GM23338 (cell line): ENCODE results near the gene GNG7. TPM values are rescaled to one million over a fixed set of nuclear protein-coding genes. Genes with fewer than 3 reads are reported as not detected.
"Not testable (repeated sequence)": the region's sequence is repeated elsewhere in the genome, so short reads cannot be mapped to it uniquely, and the experiment has no call there.

ENCODE experiments used
- ATAC-seq: fragments of 200-7000 bp; cut with Tn5 transposase; 3 replicates; pipeline ENCODE4 v1.9.1; 2020
- DNase-seq: peaks from one replicate; pipeline ENCODE4 v3.0.0-alpha.2; 2015; ENCODE audit warnings: low spot score
- H2AFZ ChIP-seq: fragments of 200-600 bp; sonication (generic); 2 replicates; pipeline ENCODE4 v1.8.0; 2016; ENCODE audit warnings: antibody characterized with exemption, mild to moderate bottlenecking, moderate library complexity
- H3F3A ChIP-seq: fragments of 200-600 bp; sonication (generic); replicated peaks from 2 replicates; pipeline ENCODE4 v1.8.0; 2017; ENCODE audit warnings: antibody characterized with exemption, mixed run types, low read depth
- H3K27ac ChIP-seq: fragments of 200-600 bp; sonication (generic); 2 replicates; pipeline ENCODE4 v1.6.1; 2016; ENCODE audit warnings: low read depth
- H3K27me3 ChIP-seq: fragments of 200-600 bp; sonication (generic); 2 replicates; pipeline ENCODE4 v1.8.0; 2016; ENCODE audit warnings: mild to moderate bottlenecking, mixed run types, moderate library complexity; ENCODE audit not compliant: insufficient read depth
- H3K36me3 ChIP-seq: fragments of 200-600 bp; sonication (generic); 2 replicates; pipeline ENCODE4 v1.8.0; 2016; ENCODE audit warnings: mild to moderate bottlenecking; ENCODE audit not compliant: insufficient read depth
- H3K4me1 ChIP-seq: fragments of 200-600 bp; sonication (generic); 2 replicates; pipeline ENCODE4 v1.8.0; 2016; ENCODE audit warnings: mild to moderate bottlenecking, moderate library complexity; ENCODE audit not compliant: insufficient read depth
- H3K4me2 ChIP-seq: fragments of 200-600 bp; sonication (generic); 2 replicates; pipeline ENCODE4 v1.7.1; 2017; ENCODE audit warnings: mixed run types
- H3K4me3 ChIP-seq: fragments of 200-600 bp; sonication (generic); 2 replicates; pipeline ENCODE4 v1.6.1; 2016; ENCODE audit warnings: mixed run types
- H3K79me2 ChIP-seq: fragments of 200-600 bp; sonication (generic); replicated peaks from 2 replicates; pipeline ENCODE4 v1.8.0; 2017; ENCODE audit warnings: mild to moderate bottlenecking; ENCODE audit not compliant: insufficient read depth
- H3K9me2 ChIP-seq: fragments of 200-600 bp; sonication (generic); 2 replicates; pipeline ENCODE4 v1.8.0; 2017; ENCODE audit not compliant: insufficient read depth
- H4K20me1 ChIP-seq: fragments of 200-600 bp; sonication (generic); replicated peaks from 2 replicates; pipeline ENCODE4 v1.8.0; 2017; ENCODE audit warnings: mild to moderate bottlenecking; ENCODE audit not compliant: insufficient read depth
- H3K27ac Mint-ChIP-seq: 2 replicates; pipeline ENCODE4 v1.8.0; 2020; ENCODE audit warnings: inconsistent platforms, mild to moderate bottlenecking, moderate library complexity, mixed read lengths
- H3K27me3 Mint-ChIP-seq: 3 replicates; pipeline ENCODE4 v1.8.0; 2022; ENCODE audit warnings: low read depth, mild to moderate bottlenecking, moderate library complexity, mixed read lengths, inconsistent platforms; ENCODE audit not compliant: insufficient read depth, poor library complexity
- H3K36me3 Mint-ChIP-seq: 3 replicates; pipeline ENCODE4 v1.8.0; 2021; ENCODE audit warnings: low read depth, mild to moderate bottlenecking, inconsistent platforms, moderate library complexity, mixed read lengths
- H3K4me1 Mint-ChIP-seq: 3 replicates; pipeline ENCODE4 v1.8.0; 2020; ENCODE audit warnings: mild to moderate bottlenecking, inconsistent platforms, mixed read lengths
- H3K4me3 Mint-ChIP-seq: 3 replicates; pipeline ENCODE4 v1.8.0; 2021; ENCODE audit warnings: moderate library complexity, mild to moderate bottlenecking, inconsistent platforms, mixed read lengths
- H3K9me3 Mint-ChIP-seq: 3 replicates; pipeline ENCODE4 v1.8.0; 2020; ENCODE audit warnings: moderate library complexity, mild to moderate bottlenecking, inconsistent platforms, mixed read lengths
- CREB1 ChIP-seq: fragments of 250-450 bp; sonication (Bioruptor Pico); IDR thresholded peaks from 2 replicates; pipeline ENCODE4 v1.5.0; 2020; ENCODE audit warnings: low read depth, mild to moderate bottlenecking, moderate library complexity
- ETS1 ChIP-seq: IDR thresholded peaks from 2 replicates; pipeline ENCODE4 v1.6.1; 2016; ENCODE audit warnings: antibody characterized with exemption
- EZH2phosphoT487 ChIP-seq: fragments of 200-600 bp; sonication (generic); IDR thresholded peaks from one replicate; pipeline ENCODE4 v1.8.1; 2018; ENCODE audit warnings: antibody characterized with exemption; ENCODE audit not compliant: unreplicated experiment
- NANOG ChIP-seq: IDR thresholded peaks from 2 replicates; pipeline ENCODE4 v1.6.1; 2016; ENCODE audit warnings: antibody characterized with exemption, borderline replicate concordance
- POLR2AphosphoS5 ChIP-seq: IDR thresholded peaks from 2 replicates; pipeline ENCODE4 v1.6.1; 2016; ENCODE audit warnings: antibody characterized with exemption, low read depth
- ZNF331 ChIP-seq: fragments of 250-450 bp; sonication (Bioruptor Pico); IDR thresholded peaks from 2 replicates; pipeline ENCODE4 v1.5.0; 2020; ENCODE audit warnings: low read depth, mild to moderate bottlenecking, moderate library complexity
- ZNF462 ChIP-seq: fragments of 250-450 bp; sonication (Bioruptor Pico); IDR thresholded peaks from 2 replicates; pipeline ENCODE4 v1.5.0; 2020; ENCODE audit warnings: mild to moderate bottlenecking, moderate library complexity
- polyA plus RNA-seq: library from polyadenylated mRNA; unstranded; fragments of >200 nt; fragmentation: Nextera tagmentation; extraction: Ambion mirVana; gene quantifications from 2 replicates; pipeline ENCODE4 v1.2.1, GENCODE V29; 2016
- total RNA-seq: library from RNA; depleted of rRNA; stranded (reverse); fragments of >200 nt; shearing (Covaris generic); gene quantifications from 2 replicates; pipeline ENCODE4 v1.2.3, GENCODE V29; 2014
- TF ChIP-seq, protein P1 (sequence below), 2 experiments: fragments of 200-600 bp in 1 of 2; sonication (generic) in 1 of 2; conservative IDR thresholded peaks; 2 replicates each; pipeline versions ENCODE4 v1.5.1 to v1.6.1; 2016 to 2017; ENCODE audit warnings: antibody characterized with exemption in 2 of 2, low read depth in 2 of 2, mild to moderate bottlenecking in 2 of 2, moderate library complexity in 1 of 2
- TF ChIP-seq, protein P2 (sequence below): IDR thresholded peaks from one replicate; pipeline ENCODE4 v1.6.1; 2018; ENCODE audit warnings: antibody characterized with exemption; ENCODE audit not compliant: unreplicated experiment

The GNG7 gene
- total and polyA plus RNA-seq, 2 experiments from 2014 or later = 5.1 to 5.4 TPM

DNA sequence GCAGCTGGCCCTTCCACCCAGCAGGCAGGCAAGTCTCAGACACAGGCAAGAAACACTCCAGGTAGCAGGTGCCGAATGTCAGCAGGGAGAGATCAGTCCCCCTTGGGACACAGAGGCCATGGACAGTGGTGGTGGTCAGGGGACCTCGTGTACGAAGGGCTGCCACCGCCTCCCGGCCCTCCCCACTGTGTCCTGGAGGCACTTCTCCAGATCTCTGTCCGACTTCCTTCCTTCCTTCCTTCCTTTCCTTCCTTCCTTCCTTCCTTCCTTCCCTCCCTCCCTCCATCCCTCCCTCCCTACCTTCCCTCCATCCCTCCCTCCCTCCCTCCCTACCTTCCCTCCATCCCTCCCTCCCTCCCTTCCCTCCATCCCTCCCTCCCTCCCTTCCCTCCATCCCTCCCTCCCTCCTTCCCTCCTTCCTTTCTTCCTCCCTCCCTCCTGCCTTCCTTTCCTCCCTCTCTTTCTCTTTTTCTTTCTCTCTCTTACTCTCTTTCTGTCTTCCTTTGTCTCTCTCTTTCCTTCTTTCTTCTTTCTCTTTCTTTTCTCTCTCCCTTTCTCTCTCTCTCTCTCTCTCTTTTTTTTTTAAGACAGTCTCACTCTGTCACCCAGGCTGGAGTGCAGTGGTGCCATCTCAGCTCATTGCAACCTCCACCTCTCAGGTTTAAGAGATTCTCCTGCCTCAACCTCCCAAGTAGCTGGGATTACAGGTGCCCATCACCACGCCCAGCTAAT is 51.3 kb downstream of the GNG7 start:
- not testable (repeated sequence) for H3K27me3 ChIP-seq, H3K79me2 ChIP-seq, H3K4me2 ChIP-seq, H3K4me3 Mint-ChIP-seq, H3K4me3 ChIP-seq, H4K20me1 ChIP-seq, H3K27ac Mint-ChIP-seq, H3K9me3 Mint-ChIP-seq, H3K36me3 ChIP-seq, H2AFZ ChIP-seq, H3K36me3 Mint-ChIP-seq, H3F3A ChIP-seq, H3K9me2 ChIP-seq, DNase-seq, H3K27ac ChIP-seq, H3K27me3 Mint-ChIP-seq, ATAC-seq
- H3K4me1 Mint-ChIP-seq = peaks cover 11% of the 10 kb centered on the region
- peaks cover 11% of the 10 kb centered on the region for H3K4me1 ChIP-seq

GRCh38 chr19:2650515-2650914 is 52.0 kb downstream of the GNG7 start:
- Histone ChIP-seq H3K27ac (no peak overlapping the region), H3K36me3 (no peaks in the 10 kb centered on the region), H3F3A (no peaks in the 10 kb centered on the region), H3K4me1 (peaks cover 11% of the 10 kb centered on the region), H3K4me2 (no peak overlapping the region), H2AFZ (no peak overlapping the region), H3K4me3 (no peak overlapping the region), H3K9me2 (no peaks in the 10 kb centered on the region), H3K79me2 (no peaks in the 10 kb centered on the region), H3K27me3 (no peaks in the 10 kb centered on the region), H4K20me1 (no peaks in the 10 kb centered on the region; the same call in 1 of the 2 replicates)
- no peaks in the 10 kb centered on the region for H3K9me3 Mint-ChIP-seq
- peaks cover 2% of the 10 kb centered on the region for H3K27me3 Mint-ChIP-seq
- no peak overlapping the region for H3K27ac Mint-ChIP-seq
- H3K4me3 Mint-ChIP-seq = no peak overlapping the region
- ATAC-seq = no peak
- no peak for DNase-seq
- H3K36me3 Mint-ChIP-seq = no peaks in the 10 kb centered on the region
- H3K4me1 Mint-ChIP-seq = peaks cover 11% of the 10 kb centered on the region
- no peak for TF ChIP-seq CREB1 (CRISPR knock-in tag)
- TF ChIP-seq, protein P1, sequence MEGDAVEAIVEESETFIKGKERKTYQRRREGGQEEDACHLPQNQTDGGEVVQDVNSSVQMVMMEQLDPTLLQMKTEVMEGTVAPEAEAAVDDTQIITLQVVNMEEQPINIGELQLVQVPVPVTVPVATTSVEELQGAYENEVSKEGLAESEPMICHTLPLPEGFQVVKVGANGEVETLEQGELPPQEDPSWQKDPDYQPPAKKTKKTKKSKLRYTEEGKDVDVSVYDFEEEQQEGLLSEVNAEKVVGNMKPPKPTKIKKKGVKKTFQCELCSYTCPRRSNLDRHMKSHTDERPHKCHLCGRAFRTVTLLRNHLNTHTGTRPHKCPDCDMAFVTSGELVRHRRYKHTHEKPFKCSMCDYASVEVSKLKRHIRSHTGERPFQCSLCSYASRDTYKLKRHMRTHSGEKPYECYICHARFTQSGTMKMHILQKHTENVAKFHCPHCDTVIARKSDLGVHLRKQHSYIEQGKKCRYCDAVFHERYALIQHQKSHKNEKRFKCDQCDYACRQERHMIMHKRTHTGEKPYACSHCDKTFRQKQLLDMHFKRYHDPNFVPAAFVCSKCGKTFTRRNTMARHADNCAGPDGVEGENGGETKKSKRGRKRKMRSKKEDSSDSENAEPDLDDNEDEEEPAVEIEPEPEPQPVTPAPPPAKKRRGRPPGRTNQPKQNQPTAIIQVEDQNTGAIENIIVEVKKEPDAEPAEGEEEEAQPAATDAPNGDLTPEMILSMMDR (conservative IDR thresholded peaks at IDR 0.05; ENCODE audit: low read depth in 2 of 2) = no peak
- TF ChIP-seq ZNF462 (CRISPR knock-in tag) = no peak
- no peak for TF ChIP-seq ETS1
- no peak for TF ChIP-seq NANOG
- no peak for TF ChIP-seq EZH2phosphoT487
- TF ChIP-seq POLR2AphosphoS5 = no peak
- TF ChIP-seq ZNF331 (CRISPR knock-in tag) = no peak
- TF ChIP-seq, protein P2, sequence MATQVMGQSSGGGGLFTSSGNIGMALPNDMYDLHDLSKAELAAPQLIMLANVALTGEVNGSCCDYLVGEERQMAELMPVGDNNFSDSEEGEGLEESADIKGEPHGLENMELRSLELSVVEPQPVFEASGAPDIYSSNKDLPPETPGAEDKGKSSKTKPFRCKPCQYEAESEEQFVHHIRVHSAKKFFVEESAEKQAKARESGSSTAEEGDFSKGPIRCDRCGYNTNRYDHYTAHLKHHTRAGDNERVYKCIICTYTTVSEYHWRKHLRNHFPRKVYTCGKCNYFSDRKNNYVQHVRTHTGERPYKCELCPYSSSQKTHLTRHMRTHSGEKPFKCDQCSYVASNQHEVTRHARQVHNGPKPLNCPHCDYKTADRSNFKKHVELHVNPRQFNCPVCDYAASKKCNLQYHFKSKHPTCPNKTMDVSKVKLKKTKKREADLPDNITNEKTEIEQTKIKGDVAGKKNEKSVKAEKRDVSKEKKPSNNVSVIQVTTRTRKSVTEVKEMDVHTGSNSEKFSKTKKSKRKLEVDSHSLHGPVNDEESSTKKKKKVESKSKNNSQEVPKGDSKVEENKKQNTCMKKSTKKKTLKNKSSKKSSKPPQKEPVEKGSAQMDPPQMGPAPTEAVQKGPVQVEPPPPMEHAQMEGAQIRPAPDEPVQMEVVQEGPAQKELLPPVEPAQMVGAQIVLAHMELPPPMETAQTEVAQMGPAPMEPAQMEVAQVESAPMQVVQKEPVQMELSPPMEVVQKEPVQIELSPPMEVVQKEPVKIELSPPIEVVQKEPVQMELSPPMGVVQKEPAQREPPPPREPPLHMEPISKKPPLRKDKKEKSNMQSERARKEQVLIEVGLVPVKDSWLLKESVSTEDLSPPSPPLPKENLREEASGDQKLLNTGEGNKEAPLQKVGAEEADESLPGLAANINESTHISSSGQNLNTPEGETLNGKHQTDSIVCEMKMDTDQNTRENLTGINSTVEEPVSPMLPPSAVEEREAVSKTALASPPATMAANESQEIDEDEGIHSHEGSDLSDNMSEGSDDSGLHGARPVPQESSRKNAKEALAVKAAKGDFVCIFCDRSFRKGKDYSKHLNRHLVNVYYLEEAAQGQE = no peak
